Esophagus (tissue), 2 donors: ENCODE measurements around the gene TEX50. TPM values are rescaled to one million over a fixed set of nuclear protein-coding genes. Genes with fewer than 3 reads are reported as not detected.

Experiments
- polyA plus RNA-seq, 2 donors: library from polyadenylated mRNA; stranded (reverse); fragments of 200-250 nt; gene quantifications; one replicate each; pipeline ENCODE4 v1.2.3, GENCODE V29; 2013
- donor health status: healthy with polysubstance abuse.
- donor health status: Bipolar disorder and iron deficiency.

The TEX50 gene
- polyA plus RNA-seq, 2 donors: not detected

Other genes starting within 250 kb of the TEX50 start
- 100 to 1,000 TPM; 198 to 221 TPM for gene PRDX6, start 158.0 kb upstream of the TEX50 start, polyA plus RNA-seq
- gene SLC9C2, start 32.3 kb upstream of the TEX50 start, polyA plus RNA-seq: not detected
- gene ANKRD45, start 34.5 kb downstream of the TEX50 start, polyA plus RNA-seq: not detected
- gene KLHL20, start 79.6 kb downstream of the TEX50 start, polyA plus RNA-seq: 1 to 10 TPM; 3.8 to 8.2 TPM
- 1 to 10 TPM; 6.4 to 7.9 TPM for gene DARS2, start 189.3 kb downstream of the TEX50 start, polyA plus RNA-seq
- 1 to 10 TPM; 2.1 to 3.2 TPM for gene CENPL, start 189.5 kb downstream of the TEX50 start, polyA plus RNA-seq
- 100 to 1,000 TPM; 419 to 527 TPM for gene GAS5, start 232.7 kb downstream of the TEX50 start, polyA plus RNA-seq
- 1 to 10 TPM in 1 of 2 donors, under 1 TPM in 1; 0.47 to 1.3 TPM for gene ZBTB37, start 233.0 kb downstream of the TEX50 start, polyA plus RNA-seq